NCI-H1048 (cell line): ENCODE measurements around the gene GAA.

Source experiments
- DNase-seq: peaks from one replicate; lab custom pipeline; 2025; lab: John Stamatoyannopoulos, UW

The GAA gene

GRCh38 chr17:80117491-80118401, 16.4 kb downstream of the GAA start:
- no peak for DNase-seq

GRCh38 chr17:80118601-80119270, 17.4 kb downstream of the GAA start:
- DNase-seq, result no peak

- no peak for DNase-seq
These were observed 17.9 kb downstream of the GAA start for GRCh38 chr17:80119271-80119791.

GRCh38 chr17:80119839-80120238, 18.5 kb downstream of the GAA start:
- no peak for DNase-seq

GRCh38 chr17:80122026-80122575, 20.7 kb downstream of the GAA start:
- no peak for DNase-seq

- DNase-seq, result no peak
These were observed 21.6 kb downstream of the GAA start for GRCh38 chr17:80122926-80123505.

- DNase-seq, result no peak
These were observed 22.4 kb downstream of the GAA start for GRCh38 chr17:80123791-80124190.

- DNase-seq, result no peak
These were observed 23.1 kb downstream of the GAA start for GRCh38 chr17:80124351-80124981.

GRCh38 chr17:80125656-80126448, 24.5 kb downstream of the GAA start:
- DNase-seq, result no peak

- DNase-seq, result no peak
These were observed 25.0 kb downstream of the GAA start for GRCh38 chr17:80126449-80126715.

- DNase-seq, result no peak
These were observed 27.7 kb downstream of the GAA start for GRCh38 chr17:80129006-80129565.

- no peak for DNase-seq
These were observed 29.6 kb downstream of the GAA start for GRCh38 chr17:80130992-80131391.

- no peak for DNase-seq
These were observed 31.7 kb downstream of the GAA start for GRCh38 chr17:80132906-80133625.

- no peak for DNase-seq
These were observed 32.2 kb downstream of the GAA start for GRCh38 chr17:80133626-80133970.

GRCh38 chr17:80137131-80137530, 35.8 kb downstream of the GAA start:
- no peak for DNase-seq

GRCh38 chr17:80138856-80139426, 37.6 kb downstream of the GAA start:
- no peak for DNase-seq

- DNase-seq, result no peak
These were observed 40.2 kb downstream of the GAA start for GRCh38 chr17:80141463-80142165.

GRCh38 chr17:80142929-80143328, 41.5 kb downstream of the GAA start:
- no peak for DNase-seq
